ENCODE results near the gene TM7SF3.
A peak's percentile ranks its signal among the peaks of the same experiment; 100 is the strongest.
"Not testable (repeated sequence)": the region's sequence is repeated elsewhere in the genome, so short reads cannot be mapped to it uniquely, and the experiment has no call there.

TM7SF3 gene

DNA sequence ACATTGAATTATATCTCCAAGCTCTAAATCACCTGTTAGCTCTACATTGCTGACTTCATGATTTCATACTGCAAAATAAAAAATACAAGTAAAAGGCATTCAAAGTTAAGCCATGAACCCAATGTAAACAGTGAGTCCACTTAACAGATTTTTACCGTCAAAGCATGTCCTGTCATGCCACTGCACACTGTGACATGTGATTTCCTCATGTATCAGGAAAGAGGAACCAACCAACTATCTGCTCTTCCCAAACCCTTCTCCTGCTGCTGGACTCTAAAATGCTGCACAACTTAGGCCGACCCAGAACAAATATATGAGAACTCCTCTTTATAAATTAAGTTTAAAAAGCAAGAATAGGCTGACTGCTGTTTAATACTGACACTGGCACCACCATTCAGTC, 37.5 kb downstream of the TM7SF3 start:
- DNase-seq, result no peak

GRCh38 chr12:26971963-26972362, 42.2 kb downstream of the TM7SF3 start:
- no peak for DNase-seq

DNA sequence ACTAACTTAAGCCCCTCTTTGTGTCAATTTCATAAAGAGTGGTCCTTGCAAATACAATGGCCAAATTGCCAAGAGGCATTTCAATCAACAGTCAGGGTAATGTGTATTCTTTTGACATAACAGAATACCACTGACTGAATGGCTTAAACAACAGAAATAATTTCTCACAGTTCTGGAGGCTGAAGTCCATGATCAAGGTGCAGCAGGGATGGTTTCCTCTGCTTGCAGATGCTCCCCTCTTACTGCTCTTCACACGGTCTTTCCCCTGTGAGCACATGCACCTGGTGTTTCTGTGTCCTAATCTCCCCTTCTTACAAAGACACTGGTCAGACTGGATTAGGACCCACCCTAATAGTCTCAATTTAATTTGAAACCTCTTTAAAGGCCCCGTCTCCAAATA, 44.0 kb downstream of the TM7SF3 start:
- DNase-seq, result no peak

- DNase-seq, result no peak
Measured at GRCh38 chr12:26966842-26967241, 47.3 kb downstream of the TM7SF3 start.

- DNase-seq, result no peak
Measured at GRCh38 chr12:26963413-26963812, 50.8 kb downstream of the TM7SF3 start.

DNA sequence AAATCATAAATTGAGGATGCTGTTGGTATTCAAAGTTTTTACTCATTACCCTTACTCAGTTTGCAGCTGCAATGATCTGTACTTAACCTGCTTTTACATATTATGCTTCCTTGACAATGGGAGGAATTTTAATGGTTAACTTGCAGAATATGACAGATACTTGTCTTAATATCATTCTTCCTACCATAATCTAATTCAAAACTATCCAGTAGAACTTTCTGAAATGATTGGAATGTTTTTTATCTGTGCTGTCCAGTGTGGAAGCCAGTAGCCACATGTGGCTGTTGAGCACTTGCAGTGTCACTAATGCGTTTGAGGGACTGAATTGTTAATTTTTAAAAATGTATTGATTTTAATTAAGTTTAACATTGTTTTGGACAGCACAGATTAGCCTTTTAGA, 52.4 kb downstream of the TM7SF3 start:
- no peak for DNase-seq

GRCh38 chr12:26961391-26961790, 52.8 kb downstream of the TM7SF3 start:
- DNase-seq, result not testable (repeated sequence)

- DNase-seq, result no peak
Measured at GRCh38 chr12:26954027-26954426, 60.2 kb downstream of the TM7SF3 start.

GRCh38 chr12:26953447-26953846, 60.7 kb downstream of the TM7SF3 start:
- DNase-seq, result no peak

DNA sequence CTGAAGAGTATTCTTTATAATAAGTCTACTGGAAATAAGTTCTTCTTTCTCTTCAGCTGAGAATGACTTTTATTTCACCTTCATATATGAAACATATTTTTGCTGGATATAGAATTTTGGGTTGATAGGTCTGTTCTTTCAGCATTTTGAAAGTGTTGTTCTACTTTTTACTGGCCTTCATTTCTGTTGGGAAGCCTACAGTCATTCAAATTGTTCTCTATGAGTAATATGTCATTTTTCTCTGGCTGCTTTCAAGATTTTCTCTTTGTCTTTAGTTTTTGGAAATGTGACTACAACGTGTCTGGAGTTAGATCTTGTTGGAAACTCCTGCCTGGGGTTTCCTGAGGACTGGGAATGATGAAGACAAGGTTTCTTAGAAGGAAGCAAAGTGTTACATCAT, 65.9 kb downstream of the TM7SF3 start:
- DNase-seq, result no peak

DNA sequence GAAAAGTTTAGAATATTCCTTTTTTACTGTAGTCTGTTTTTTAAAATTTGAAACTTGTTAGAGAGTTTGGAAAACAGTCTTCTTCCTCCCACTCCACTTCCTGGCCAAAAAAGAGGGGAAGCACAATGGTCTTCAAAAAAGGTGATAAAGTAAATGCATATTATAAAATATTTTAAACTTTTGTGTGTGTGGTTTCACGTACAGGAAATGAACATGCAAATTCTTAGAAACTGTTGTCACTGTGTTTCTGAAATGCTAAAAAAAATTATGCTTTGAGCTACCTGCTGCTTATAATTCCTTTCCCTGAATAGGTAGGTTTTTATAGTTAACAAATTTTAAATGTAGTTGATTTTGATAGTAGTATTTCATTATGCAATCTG, 73.0 kb downstream of the TM7SF3 start:
- DNase-seq, result no peak

DNA sequence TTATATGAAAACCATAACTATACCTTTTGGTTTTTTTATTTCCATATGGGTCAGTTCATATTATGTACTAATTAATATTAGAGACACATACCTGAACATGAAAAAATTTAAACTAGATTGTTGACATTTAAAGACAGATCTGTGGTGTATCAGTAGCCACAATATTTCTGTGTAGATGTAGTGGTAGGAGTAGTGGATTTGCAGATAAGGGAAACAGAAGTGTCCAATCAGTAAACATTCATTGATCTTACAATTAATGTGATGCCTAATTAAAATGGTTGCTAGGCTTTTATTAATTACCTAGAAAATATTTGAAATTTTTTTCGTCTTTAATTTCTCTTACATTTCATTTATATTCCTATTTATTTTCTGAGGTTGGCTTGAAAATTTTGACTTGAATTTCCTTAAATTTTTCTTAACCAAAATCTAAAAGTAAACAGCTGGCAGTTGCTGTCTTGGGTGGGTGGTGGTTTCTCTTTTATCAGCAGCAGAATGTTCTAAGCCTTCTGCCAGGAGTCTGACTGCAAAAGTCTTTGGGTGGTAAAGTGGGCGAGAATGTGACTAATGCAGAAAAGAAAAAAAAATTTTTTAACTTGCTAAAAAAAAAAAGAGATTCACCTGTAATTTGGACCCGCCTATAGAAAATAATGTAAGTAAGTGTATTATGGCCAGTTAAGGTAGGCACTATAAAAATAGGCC, 73.5 kb downstream of the TM7SF3 start:
- DNase-seq, result no peak

DNA sequence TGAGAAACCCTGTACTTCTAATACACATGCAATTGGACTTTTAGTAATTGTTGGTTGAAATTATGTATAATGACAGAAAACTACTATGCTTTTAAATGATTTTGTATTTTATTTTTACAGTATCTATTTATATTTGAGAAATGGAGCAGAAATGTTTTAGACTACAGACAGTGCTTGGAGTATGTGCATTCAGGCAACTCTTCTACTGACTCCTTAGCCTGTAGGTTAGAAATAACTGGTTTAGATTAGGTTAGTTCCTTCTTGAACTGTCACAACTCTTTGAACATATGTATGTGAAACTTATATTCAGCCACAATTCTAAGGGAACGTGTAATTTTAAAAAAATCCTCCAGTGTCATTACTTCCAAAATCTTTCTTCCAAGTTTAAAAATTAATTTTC, 74.2 kb downstream of the TM7SF3 start:
- no peak for DNase-seq

DNA sequence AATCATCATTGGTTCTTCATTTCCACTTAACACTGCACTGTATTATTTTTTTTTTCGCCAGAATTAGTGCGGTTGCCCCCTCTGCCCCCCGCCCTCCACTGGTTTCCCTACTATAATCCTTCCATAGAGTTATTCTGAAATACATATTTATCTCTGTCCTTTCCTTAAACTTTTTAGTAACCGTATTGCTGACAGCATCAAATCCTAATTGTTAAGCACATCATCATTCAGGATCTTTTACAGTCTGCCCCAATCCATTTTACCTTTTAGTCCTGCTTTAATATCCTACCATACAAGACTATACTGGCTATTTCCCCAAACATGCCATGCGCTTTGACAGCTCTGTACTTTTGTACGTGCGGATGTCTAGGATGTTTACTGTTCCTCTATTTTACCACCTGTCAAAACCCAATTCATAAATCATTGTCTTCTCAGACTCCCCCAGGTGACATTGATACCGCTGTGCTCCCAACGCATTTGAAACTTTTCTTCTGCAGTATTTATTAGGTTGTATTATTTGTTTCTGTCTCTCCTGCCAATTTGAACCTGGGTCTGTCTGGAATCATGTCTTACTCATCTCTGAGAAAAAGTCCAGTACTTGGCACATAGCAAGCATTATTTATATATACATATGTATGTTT, 74.9 kb downstream of the TM7SF3 start:
- DNase-seq, result peak; percentile 16

DNA sequence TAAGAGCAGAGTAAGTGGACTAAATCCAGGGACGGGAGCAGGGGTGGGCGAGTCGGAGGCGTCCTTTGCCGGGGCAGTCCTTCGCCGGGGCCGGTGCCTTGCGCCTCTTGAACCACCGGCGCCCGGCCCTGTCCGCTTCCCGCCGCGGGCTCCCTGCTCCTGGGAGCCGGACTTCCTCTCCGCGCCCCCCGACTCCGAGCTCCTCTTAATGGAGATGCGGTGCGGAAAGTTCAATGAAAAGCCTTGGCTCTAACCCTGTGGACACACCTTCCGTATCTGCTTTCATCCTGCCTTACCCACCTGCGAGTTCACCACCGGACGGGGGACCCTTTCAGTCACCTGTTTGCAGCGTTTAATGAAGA, 75.5 kb downstream of the TM7SF3 start:
- DNase-seq, result no peak

DNA sequence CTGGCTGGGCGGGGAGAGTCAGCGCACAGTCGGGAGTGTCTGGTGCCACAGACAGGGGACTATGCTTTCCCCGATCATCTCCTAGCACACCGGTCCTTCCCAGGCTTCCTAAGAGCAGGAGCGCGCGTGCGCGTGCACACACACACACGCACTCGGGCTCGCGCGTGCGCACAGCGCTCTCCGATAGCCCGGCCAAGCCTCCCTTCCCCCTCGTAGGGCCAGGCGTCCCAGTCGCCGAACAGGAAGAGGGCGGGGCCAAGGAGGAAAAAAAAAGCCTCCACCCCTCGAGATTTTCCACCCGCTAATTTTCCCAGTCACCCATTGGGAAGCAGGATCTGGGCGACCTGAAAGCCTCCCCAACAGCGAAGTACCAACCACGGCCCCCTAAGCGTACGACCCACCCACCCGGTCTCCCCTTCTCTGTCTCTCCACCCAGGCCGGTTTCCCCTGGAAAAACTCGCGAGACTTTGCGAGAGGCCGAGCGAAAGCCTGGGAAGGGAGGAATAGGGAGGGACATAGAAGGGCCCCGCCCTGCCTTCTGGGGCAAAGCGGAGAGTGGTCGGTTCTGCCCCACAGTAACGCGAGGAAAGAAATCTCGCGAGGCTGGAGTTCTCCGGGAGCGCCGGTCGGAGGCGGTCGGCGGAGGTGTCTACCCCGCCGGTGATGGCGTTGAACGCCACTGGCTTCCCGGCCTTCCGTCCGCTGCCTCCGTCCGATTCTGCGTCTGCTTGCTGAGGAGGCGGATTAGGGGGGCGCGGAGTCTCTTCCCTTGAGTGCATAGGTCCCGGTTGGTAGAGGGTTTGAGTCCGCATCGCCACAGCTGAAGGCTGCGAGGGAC, 76.1 kb downstream of the TM7SF3 start, which contains the start of the genes FGFR1OP2 and INTS13:
Gene FGFR1OP2 (plus strand): TSS at position 608 of the 838 bp plus-strand sequence. CDS start 15,689 bp downstream, outside the sequence.
Gene INTS13 (minus strand): TSS at position 119 of the 838 bp plus-strand sequence. CDS start 1,178 bp downstream, outside the sequence.
- peak; percentile 86 for DNase-seq

DNA sequence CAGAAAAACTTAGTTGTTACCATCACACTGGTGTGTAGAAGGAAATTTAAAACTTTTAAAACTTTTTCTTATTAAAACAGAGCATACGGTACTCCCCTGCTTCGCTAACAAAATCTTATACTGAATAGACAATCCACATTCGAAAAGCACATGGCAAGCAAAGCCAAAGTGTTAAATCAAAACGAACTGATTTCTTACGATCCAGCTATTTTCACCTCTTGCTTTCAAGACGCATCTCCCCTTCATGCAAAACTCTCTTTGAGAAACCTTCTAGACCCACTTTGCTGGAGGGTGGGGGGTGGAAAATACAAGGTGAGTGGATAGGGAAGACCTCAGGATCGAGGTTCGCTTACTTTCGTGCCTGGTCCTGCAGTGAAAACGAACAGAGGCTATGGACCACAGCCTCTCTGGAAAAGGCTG, 76.7 kb downstream of the TM7SF3 start:
- no peak for DNase-seq

DNA sequence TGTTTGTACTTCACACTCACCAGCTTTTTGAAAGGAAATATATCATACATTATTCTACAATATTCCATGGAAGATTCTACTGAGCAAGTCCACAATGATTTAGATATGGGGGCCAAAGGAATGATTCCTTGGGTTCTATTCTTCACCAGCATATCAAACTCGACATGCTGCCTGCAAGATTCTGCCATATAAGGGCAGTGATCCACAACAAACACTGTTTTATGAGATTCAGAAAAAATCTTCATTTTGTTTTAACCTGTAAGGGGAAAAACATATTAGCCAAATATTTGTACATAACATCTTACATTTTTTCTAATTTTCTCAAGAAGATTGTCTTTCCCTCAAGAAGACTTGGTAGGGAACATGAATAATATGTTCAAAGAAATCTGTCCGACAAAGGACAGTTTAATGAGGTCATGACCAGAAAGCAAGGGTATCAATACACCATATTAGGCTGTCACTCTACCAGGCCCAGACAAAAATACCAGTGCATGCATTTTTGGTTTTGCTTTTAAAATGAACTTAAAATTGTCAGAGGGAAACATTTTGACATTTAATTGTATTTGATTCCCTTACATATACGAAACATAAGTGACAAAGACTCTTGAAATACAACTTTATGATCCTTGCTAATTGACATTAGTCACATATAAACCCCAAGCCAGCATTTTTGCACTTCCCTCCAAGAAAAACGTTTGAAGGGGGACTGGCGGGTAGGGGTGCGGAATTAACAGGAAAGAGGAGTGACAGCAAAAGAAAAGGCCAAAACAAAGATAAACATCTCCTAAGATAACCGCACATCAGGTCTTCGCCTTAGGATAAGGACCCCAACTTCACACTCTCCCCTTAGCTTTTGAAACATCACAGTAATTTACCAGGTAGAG, 77.4 kb downstream of the TM7SF3 start:
- DNase-seq, result no peak

GRCh38 chr12:26935636-26936378, 78.4 kb downstream of the TM7SF3 start:
- DNase-seq, result no peak

DNA sequence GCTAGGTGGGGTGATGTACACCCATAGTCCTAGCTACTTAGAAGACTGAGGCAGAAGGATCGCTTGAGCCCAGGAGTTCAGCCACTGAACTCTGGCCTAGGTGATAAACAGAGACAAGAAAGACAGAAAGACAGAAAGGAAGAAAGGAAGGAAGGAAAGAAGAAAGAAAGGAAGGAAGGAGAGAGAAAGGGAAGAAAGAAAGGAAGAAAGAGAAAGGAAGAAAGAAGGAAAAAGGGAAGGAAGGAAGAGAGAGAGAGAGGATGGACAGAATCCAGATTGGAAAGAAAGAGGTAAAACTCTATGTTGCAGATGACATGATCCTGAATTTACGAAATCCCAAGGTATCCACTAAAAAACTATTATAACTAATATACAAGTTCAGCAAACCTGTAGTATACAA, 84.6 kb downstream of the TM7SF3 start:
- no peak for DNase-seq

- no peak for DNase-seq
Measured at GRCh38 chr12:26928661-26929060, 85.5 kb downstream of the TM7SF3 start.

Measured in NCI-H748 treated with DMSO at 0.1 percent for 48 hours (cell line).